ENCODE data around the gene SMYD1. TPM values are rescaled to one million over a fixed set of nuclear protein-coding genes. Genes with fewer than 3 reads are reported as not detected.

SMYD1 gene
- total and polyA plus RNA-seq, 2 donors (not counting 3 experiments of a cell fraction or from before 2014, with no cell fraction given) = not detected

DNA sequence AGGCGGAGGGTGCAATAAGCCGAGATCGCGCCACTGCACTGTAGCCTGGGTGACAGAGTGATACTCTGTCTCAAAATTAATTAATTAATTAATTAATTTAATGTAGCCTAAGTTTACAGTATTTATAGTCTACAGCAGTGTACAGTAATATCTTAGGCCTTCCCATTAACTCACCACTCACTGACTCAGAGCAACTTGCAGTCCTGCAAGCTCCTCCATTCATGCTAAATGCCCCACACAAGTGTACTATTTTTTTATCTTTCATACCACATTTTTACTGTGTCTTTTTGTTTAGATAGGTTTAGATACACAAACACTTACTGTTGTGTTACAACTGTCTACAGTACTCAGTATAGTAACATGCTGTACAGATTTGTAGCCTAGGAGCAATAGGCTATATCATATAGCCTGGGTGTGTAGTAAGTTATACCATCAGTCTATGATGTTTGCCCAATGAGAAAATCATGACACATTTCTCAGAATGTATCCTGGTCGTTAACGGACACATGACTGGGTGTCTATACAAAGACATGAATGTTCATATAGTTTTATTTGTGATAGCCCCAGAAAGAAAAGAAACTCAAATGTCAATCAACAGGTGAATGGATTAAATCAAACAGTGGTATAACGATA lies 35.4 kb upstream of the SMYD1 start:
- Histone ChIP-seq H3K9me3 (replicated peaks; ENCODE audit: control insufficient read depth, insufficient read depth, low read length) (no peaks in the 10 kb centered on the region), H3K36me3 (ENCODE audit: control insufficient read depth in 2 of 2, extremely low read depth in 1 of 2, insufficient read depth in 2 of 2, low read length in 2 of 2) (peaks cover 6 to 10% of the 10 kb centered on the region in 2 experiments), H4K20me1 (replicated peaks; ENCODE audit: control insufficient read depth, extremely low read depth, insufficient read depth, low read length) (no peaks in the 10 kb centered on the region), H3K4me1 (ENCODE audit: control insufficient read depth, extremely low read depth, insufficient read depth, low read length) (no peaks in the 10 kb centered on the region), H3K27me3 (ENCODE audit: control insufficient read depth in 2 of 2, insufficient read depth in 2 of 2, low read length in 2 of 2) (no peaks in the 10 kb centered on the region), H3K79me2 (ENCODE audit: control insufficient read depth, insufficient read depth, low read length) (no peaks in the 10 kb centered on the region), H3K9me1 (replicated peaks; ENCODE audit: control insufficient read depth, extremely low read depth, insufficient read depth, low read length) (no peaks in the 10 kb centered on the region), H3K4me2 (ENCODE audit: insufficient read depth, low read length) (no peak overlapping the region), H3K4me3 (replicated peaks in 1 of 3; ENCODE audit: insufficient read depth in 1 of 3, low read depth in 1 of 3, low read length in 3 of 3) (no peak overlapping the region), H3K9ac (replicated peaks; ENCODE audit: extremely low read depth, insufficient read depth, low read length) (no peak overlapping the region), H3K27ac (ENCODE audit: insufficient read depth, low read depth, low read length) (no peak overlapping the region), H2AFZ (ENCODE audit: low read depth, low read length) (no peak overlapping the region)
- intact Hi-C loops (cut with micrococcal nuclease) (no loop called here), dilution Hi-C loops (cut with MboI; ENCODE audit: extremely low pct_ligation_motif_present, low sequenced_read_pairs) (no loop called here)
- no peak for TF ChIP-seq CTCF (IDR thresholded peaks at IDR 0.05; ENCODE audit: extremely low read depth in 1 of 2, insufficient read depth in 1 of 2, low read depth in 1 of 2, low read length in 2 of 2)
- no peak for TF ChIP-seq POLR2A (IDR thresholded peaks at IDR 0.05; ENCODE audit: low read depth, low read length)
- BruUV-seq (replicated peaks) = no TSS peak
- POLR2A ChIA-PET = no interaction called here
- DNase-seq (ENCODE audit: low read depth, low spot score) (no peak), FAIRE-seq (no peak)
- CTCF ChIA-PET = interaction anchor here (0.9 to 1.5 kb wide), 2 partner anchors 11 to 28 kb away, joined by 3 to 4 read pairs; no protein-coding TSS in a partner anchor

DNA sequence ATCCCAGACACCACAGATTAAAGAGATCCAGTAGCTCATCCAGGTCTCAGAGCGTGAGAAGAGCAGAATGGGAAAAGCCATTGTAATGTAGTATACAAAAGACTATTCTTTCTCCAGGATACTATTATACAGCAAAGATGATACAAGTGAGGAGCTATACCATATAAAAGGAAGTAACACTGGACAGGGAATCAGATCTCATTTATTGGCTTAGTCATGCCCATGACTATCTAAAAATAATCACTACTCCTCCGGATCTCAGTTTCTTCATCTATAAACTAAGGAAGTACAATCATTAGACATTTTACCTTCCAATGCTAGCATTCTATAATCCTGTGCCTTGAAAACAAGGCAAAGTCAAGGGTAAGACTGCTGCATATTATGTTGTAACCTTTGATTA lies 31.4 kb upstream of the SMYD1 start:
- Histone ChIP-seq H3K4me3 (replicated peaks in 1 of 3; ENCODE audit: insufficient read depth in 1 of 3, low read depth in 1 of 3, low read length in 3 of 3) (no peak overlapping the region), H3K9ac (replicated peaks; ENCODE audit: extremely low read depth, insufficient read depth, low read length) (no peak overlapping the region), H4K20me1 (replicated peaks; ENCODE audit: control insufficient read depth, extremely low read depth, insufficient read depth, low read length) (no peaks in the 10 kb centered on the region), H3K79me2 (ENCODE audit: control insufficient read depth, insufficient read depth, low read length) (no peaks in the 10 kb centered on the region), H3K27me3 (ENCODE audit: control insufficient read depth in 2 of 2, insufficient read depth in 2 of 2, low read length in 2 of 2) (no peaks in the 10 kb centered on the region), H3K4me1 (ENCODE audit: control insufficient read depth, extremely low read depth, insufficient read depth, low read length) (peaks cover 9% of the 10 kb centered on the region), H2AFZ (ENCODE audit: low read depth, low read length) (no peak overlapping the region), H3K4me2 (ENCODE audit: insufficient read depth, low read length) (no peak overlapping the region), H3K36me3 (ENCODE audit: control insufficient read depth in 2 of 2, extremely low read depth in 1 of 2, insufficient read depth in 2 of 2, low read length in 2 of 2) (peaks cover 1 to 5% of the 10 kb centered on the region in 2 experiments), H3K27ac (ENCODE audit: insufficient read depth, low read depth, low read length) (no peak overlapping the region), H3K9me3 (replicated peaks; ENCODE audit: control insufficient read depth, insufficient read depth, low read length) (no peaks in the 10 kb centered on the region), H3K9me1 (replicated peaks; ENCODE audit: control insufficient read depth, extremely low read depth, insufficient read depth, low read length) (no peaks in the 10 kb centered on the region)
- POLR2A ChIA-PET = no interaction called here
- dilution Hi-C loops (cut with MboI; ENCODE audit: extremely low pct_ligation_motif_present, low sequenced_read_pairs) = no loop called here
- CTCF ChIA-PET = interaction anchor here (1.6 kb wide), 1 partner anchor 24 kb away, joined by 6 read pairs; no protein-coding TSS in a partner anchor
- FAIRE-seq (no peak), DNase-seq (ENCODE audit: low read depth, low spot score) (no peak)
- intact Hi-C loops (cut with micrococcal nuclease) = no loop called here
- BruUV-seq (replicated peaks) = no TSS peak
- TF ChIP-seq JUN (IDR thresholded peaks at IDR 0.05; ENCODE audit: borderline replicate concordance, insufficient read depth, insufficient read length, low read depth) (no peak), GATA2 (IDR thresholded peaks at IDR 0.05; ENCODE audit: insufficient read depth, insufficient read length, low read depth, low read length) (no peak)
